T47D (cell line): Measurements from ENCODE around the gene OR6X1.
"Not testable (repeated sequence)": the region's sequence is repeated elsewhere in the genome, so short reads cannot be mapped to it uniquely, and the experiment has no call there.

ENCODE experiments used
- DNase-seq, 2 experiments: peaks; one replicate each; pipeline versions ENCODE4 v3.0.0 to v3.0.0-alpha.2; 2011 to 2012; ENCODE audit warnings: low read depth in 1 of 2, low spot score in 1 of 2
- JUND ChIP-seq: IDR thresholded peaks from 2 replicates; pipeline ENCODE4 v1.6.1; 2012; ENCODE audit warnings: low read depth
- in situ Hi-C: cut with HindIII; loops from 2 replicates; pipeline ENCODE4 v1.10.0; 2016; ENCODE audit warnings: low sequenced_read_pairs, low pct_unique_long_range_greater_than_20kb

The OR6X1 gene

DNA sequence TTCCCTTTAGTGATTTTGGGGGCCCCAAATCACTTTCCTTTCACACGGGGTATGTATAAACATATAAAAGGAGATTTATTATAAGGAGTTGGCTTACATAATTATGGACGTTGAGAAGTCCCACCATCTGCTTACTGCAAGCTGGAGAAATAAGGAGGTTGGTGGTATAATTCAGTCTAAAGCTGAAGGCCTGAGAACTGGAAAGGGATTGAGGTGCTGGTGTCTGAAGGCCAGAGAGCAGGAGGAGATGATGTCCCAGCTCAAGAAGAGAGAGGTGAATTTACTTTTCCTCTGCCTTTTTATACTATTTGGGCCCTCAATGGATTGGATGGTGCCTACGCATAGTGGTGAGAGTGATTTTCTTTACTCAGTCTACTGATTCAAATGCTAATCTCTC, 11.6 kb downstream of the OR6X1 start:
- no peak for TF ChIP-seq JUND
- no peak for DNase-seq
- in situ Hi-C loops, result no loop called here

DNA sequence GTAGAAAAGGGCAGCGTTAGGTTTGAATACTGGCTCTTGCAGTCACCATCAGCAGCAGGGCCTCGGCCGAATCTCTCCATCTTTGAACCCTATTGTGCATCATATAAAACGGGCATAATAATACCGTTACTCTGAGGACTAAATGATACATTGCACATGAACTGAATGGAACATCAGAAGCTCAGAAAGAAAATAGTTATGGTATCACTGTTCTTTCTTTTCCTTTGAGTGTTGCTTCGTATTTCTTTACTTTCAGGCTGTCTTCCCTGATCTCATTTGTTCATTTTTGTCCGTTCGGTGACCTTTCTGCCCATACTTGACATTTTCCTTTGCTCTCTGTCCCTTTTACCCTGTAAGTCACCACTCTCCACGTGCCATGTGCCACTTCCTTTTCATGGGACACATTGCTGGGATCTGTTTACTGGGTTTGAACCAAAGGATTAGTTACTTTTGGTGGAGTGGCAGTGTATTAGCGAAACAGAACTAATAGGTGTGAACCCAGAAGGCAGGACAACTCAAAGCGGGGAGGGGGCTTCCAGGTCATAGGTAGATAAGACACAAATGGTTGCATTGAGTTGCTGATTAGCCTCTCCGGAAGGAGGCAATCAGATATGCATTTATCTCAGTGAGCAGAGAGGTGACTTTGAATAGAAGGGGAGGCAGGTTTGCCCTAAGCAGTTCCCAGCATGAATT, 12.1 kb downstream of the OR6X1 start:
- no peak for TF ChIP-seq JUND
- DNase-seq, result peak in 1 of 2 experiments; percentile 20
- in situ Hi-C loops, result no loop called here

DNA sequence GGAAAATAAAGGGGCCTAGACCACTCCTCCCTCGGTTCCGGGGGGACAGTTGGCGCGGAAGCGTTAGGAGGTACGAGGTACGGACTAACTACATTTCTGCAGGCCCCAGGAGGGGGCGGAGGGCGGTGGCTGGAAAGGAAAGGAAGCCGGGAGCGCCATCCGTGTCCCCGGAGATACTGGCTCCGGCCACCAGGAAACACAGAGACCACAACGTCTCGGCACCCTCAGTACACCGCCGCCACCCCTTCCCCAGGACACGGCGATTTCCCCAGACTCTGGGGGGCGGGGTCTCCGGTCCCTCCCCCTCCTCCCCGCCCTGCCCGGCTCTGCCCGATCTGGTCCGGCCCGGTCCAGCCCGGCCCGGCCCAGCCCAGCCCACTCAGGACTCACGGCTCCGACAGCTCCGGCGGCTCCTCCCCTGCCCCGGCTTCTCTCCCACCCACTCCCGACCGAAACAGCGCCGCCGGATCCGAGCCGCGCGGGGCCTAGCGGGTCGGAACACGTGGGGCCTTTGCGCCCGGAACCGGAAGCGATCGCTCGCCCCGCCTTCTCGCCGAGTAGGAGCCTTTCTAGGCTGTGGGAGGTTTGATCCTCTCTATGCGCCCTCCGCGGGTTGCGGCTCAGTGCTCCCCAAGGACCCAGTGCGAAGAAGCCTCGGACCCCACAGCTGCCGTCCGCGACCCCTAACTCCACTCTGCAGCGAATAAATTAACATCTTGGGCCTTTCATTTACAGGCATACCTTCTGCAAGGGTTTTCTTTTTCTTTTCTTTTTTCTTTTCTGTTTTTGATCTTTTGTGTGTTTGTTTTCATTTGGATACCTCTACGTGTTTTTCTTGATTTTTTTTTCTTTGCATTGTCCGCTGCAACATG, 12.9 kb downstream of the OR6X1 start, which contains the start of gene ZNF202:
Gene ZNF202 (minus strand): TSS at position 502 of the 872 bp plus-strand sequence. CDS start 10,772 bp downstream, outside the sequence.
- DNase-seq, result peak; percentile 84 to 97
- no peak for TF ChIP-seq JUND
- in situ Hi-C loops, result no loop called here

DNA sequence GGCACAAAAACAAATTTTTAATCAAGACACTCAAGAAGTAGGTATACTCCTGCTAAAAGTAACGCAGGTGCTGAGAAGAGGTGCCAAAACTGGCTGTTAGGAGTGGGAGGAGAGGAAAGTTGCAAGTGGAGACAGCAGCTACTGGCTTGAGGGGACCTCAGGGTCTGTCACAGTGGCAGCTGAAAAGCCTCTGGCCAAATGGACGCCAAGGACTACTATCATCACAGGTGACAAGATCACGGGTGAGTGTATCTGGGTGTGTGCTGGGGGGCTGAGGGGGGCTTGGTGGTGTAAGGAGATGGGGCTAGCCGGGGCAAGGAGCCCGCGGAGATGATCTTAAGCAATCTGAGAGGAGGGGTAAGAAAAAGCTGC, 13.5 kb downstream of the OR6X1 start:
- DNase-seq, result peak in 1 of 2 experiments; percentile 27
- in situ Hi-C loops, result no loop called here
- TF ChIP-seq JUND, result no peak

DNA sequence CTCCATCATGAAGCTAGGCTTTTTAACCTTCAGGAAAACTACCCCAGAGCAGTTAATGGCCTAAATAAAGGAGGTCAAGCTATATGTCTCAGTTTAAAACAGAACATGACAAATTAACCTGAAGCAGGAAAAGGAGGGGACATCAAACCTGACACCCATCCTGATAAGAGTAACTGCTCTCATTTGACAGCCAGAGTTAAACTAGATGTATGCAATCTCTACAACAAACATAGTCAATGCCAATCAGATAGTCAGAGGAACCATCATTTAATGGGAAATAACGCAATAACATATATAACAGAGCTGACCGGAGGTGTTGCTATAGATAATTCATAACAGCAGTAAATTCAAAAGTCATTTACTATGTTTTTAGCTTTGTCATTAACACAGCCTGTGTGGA, 15.9 kb downstream of the OR6X1 start:
- no peak for DNase-seq
- no peak for TF ChIP-seq JUND
- in situ Hi-C loops, result no loop called here

DNA sequence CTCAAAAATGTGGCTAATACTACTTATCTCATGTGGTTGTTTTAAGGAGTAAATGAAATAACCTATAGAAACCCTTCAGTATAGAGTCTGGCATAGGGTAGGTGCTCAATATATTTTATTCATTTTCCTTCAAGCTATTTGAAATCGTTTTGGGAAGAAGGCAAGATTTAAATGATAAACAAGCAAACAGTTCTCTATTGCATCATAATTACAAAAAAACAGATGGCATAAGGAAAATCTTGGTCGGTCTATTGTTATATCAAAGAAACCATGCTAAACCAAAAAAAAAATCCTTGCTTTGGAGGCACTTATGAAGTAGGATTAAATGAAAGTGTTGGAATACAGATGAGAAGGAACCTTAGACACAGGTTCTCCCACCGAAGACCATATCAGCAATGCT, 17.5 kb downstream of the OR6X1 start:
- no peak for TF ChIP-seq JUND

DNA sequence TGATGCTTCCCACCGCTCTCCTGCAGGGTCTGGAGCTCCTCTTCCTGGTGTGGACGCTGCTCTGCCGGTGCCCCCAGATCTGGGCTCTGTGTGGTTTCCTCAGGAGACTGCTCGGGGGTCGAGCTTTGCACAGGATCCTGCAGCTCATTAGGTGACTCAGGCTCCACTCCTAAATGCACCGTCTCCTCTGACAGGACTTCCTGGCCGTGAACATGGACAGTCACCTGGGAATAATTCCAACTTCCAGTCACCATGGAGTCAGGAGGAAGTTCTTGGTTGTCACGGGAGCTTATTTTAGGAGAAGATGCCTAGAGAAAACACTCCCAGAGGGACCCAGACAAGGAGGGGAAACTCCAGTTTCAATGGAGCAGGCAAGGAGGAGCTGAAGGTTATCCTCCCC, 24.7 kb downstream of the OR6X1 start:
- in situ Hi-C loops, result no loop called here
- TF ChIP-seq JUND, result no peak
- no peak for DNase-seq

More for the DNA sequence above, 17.5 kb downstream of the OR6X1 start:
- in situ Hi-C loops, result no loop called here
- no peak for DNase-seq

DNA sequence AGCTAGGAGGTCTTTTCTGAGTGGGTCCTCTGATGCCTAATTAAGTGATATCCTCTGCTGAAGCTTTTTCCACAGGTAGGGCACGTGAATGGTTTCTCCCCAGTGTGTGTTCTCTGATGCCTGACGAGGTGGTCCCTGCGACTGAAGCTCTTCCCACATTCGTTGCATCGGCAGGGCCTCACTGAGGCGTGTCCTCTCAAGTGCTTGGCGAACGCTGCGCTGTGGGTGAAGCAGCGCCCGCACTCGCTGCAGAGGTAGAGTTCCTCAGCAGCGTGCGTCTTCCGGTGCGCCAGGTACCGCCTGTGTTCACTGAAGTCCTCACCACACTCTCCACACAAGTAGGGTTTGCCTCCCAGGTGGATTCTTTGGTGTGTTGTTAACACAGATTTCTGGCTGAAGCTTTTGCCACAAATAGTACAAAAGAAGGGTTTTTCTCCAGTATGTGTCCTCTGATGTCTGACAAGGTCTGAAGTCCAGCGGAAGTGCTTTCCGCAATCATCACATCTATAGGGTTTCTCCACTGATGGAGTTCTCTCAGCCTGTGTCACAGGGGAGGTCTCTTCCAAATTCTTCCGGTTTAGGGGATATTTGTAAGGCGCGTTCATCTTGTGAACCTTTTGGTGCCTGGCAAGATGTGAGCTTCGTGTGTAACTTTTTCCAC, 28.2 kb downstream of the OR6X1 start:
- no peak for TF ChIP-seq JUND
- in situ Hi-C loops, result no loop called here
- DNase-seq, result no peak

DNA sequence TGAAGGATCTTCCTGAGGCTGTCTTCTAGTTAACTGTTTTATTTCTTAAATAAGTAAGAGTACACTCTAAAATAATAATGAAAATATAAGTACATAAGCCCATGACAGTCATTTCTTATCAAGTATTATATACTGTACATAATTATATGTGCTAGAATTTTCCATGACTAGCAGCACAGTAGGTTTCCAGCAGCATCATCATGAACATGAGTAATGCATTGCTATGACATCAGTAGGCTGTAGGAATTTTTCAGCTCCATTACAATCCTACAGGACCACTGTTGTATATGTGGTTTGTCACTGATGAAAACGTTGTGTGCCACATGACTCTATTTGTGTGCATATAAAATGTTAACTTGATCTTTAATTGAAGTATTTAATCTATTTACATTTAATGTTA, 34.9 kb downstream of the OR6X1 start:
- TF ChIP-seq JUND, result no peak
- in situ Hi-C loops, result no loop called here
- no peak for DNase-seq

DNA sequence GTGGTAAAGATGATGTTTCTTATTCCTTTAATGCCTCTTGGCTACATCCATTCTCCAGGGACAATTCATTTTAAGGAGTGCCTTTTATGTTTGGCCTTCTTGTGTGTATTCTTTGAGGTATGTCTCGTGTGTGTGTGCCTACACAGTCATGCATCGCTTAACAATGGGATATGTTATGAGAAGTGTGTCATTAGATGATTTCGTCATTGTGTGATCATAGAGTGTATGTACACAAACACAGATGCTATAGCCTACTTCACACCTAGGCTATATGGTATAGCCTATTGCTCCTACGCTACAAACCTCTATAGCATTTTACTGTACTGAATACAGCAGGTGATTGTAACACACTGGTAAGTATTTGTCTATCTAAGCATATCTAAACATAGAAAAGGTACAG, 35.8 kb downstream of the OR6X1 start:
- in situ Hi-C loops, result no loop called here
- TF ChIP-seq JUND, result no peak
- DNase-seq, result no peak

DNA sequence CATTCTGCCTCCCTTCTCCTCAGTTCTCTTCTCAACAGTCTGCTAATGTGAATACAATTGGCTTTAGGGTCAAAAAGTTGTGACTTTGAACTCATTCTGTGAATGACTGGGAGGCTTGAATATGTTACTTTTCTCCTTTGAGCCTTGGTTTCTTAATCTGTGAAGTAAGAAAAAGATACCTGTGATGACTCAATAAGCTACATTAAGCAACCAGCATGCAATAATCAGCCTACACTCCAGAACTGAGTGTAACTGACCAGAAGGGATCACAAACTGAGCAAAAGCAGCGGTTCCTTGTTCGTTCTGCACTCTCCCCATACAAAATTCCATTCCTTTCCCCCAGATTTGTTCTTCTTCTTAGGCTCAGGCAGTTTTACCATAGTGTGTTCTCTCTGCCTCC, 36.3 kb downstream of the OR6X1 start:
- DNase-seq, result no peak
- in situ Hi-C loops, result no loop called here

DNA sequence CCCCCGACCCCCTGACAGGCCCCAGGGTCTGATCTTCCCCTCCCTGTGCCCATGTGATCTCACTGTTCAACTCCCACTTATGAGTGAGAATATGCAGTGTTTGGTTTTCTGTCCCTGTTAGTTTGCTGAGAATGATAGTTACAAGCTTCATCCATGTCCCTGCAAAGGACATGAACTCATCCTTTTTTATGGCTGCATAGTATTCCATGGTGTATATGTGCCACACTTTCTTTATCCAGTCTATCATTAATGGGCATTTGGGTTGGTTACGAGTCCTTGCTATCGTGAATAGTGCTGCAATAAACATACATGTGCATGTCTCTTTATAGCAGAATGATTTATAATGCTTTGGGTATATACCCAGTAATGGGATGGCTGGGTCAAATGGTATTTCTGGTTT, 41.7 kb downstream of the OR6X1 start:
- DNase-seq, in situ Hi-C loops: not testable (repeated sequence)

More for the DNA sequence above, 36.3 kb downstream of the OR6X1 start:
- TF ChIP-seq JUND, result no peak
